Measurements from ENCODE around the gene SIKE1.

DNA sequence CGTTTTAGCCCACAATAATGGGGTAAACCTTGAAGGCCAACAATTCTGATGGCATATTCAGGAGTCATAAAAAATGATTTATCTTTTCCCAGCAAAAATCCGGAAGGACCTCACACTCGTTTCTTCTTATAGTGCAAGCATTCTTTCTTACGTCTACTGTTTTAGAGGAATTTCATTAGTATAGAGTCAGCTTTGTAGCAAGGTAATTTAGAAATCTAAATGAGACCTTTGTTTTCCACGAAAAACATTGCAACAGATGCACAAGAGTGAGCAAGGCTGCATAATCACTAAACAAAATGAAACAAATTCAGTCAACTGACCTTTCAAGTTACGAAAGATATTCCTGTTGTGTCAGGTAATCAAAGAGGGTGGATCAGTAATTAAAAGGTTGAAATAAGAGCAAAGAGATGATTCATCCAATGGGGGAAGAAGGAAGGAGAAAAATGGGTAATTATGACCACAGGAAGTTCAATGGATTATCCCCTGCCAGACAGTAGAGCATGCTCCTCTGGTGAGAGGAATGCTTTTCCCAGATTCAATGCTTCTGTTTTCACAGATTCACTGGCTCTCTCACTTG, 22.1 kb downstream of the SIKE1 start:
- TF ChIP-seq EZH2 (IDR thresholded peaks at IDR 0.05; ENCODE audit: low read depth), result no peak
- TF ChIP-seq, protein P1, sequence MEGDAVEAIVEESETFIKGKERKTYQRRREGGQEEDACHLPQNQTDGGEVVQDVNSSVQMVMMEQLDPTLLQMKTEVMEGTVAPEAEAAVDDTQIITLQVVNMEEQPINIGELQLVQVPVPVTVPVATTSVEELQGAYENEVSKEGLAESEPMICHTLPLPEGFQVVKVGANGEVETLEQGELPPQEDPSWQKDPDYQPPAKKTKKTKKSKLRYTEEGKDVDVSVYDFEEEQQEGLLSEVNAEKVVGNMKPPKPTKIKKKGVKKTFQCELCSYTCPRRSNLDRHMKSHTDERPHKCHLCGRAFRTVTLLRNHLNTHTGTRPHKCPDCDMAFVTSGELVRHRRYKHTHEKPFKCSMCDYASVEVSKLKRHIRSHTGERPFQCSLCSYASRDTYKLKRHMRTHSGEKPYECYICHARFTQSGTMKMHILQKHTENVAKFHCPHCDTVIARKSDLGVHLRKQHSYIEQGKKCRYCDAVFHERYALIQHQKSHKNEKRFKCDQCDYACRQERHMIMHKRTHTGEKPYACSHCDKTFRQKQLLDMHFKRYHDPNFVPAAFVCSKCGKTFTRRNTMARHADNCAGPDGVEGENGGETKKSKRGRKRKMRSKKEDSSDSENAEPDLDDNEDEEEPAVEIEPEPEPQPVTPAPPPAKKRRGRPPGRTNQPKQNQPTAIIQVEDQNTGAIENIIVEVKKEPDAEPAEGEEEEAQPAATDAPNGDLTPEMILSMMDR (conservative IDR thresholded peaks at IDR 0.05), result peak; percentile 8; the same call in 1 of the 2 replicates

All from PC-9 (cell line).